Renal cortical epithelial cell (primary cell): ENCODE data around the gene GNAZ. TPM values are rescaled to one million over a fixed set of nuclear protein-coding genes. Genes with fewer than 3 reads are reported as not detected.
A peak's percentile ranks its signal among the peaks of the same experiment; 100 is the strongest.

Experiments
- DNase-seq: peaks from one replicate; pipeline ENCODE4 v3.0.0-alpha.2; 2011; ENCODE audit warnings: low read depth
- total RNA-seq: library from RNA; depleted of rRNA; stranded (reverse); fragments of >200 nt; gene quantifications from 2 replicates; pipeline ENCODE4 v1.2.3, GENCODE V29; 2014

GNAZ gene
- total RNA-seq, 1 donor from 2014 or later, result 2.0 TPM

DNA sequence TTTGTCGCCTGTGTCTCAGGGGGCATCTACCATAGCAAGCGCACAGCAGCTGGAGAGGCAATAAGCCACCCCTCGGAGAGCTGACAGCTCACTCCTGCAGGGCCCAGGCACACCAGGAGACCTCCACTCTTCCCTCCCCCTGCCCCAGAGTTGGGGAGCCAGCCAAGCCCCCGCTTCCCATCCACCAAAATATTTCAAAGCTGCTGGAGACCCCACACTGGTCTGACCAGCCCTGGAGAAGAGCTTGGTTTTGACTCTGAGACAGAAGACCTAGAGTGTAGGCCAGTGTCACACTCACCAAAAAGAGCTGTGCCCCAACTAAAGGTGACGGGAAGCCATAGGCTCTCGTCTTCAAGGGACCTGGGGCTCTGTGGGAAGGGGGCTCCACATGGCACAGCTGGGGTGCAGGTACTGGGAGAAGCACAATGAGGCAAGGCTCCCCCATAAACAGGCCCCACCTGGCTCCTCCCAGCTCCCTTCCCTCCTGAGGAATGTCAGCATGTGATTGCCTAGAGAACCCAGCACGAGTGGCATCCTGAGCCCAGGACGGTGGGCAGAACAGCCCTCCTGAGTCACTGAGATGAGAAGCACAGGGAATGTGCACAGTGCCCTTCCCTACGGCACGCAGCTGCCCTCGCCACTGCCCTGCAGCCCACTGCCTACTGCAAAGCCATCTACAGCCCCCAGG, 5.8 kb upstream of the GNAZ start:
- no peak for DNase-seq

DNA sequence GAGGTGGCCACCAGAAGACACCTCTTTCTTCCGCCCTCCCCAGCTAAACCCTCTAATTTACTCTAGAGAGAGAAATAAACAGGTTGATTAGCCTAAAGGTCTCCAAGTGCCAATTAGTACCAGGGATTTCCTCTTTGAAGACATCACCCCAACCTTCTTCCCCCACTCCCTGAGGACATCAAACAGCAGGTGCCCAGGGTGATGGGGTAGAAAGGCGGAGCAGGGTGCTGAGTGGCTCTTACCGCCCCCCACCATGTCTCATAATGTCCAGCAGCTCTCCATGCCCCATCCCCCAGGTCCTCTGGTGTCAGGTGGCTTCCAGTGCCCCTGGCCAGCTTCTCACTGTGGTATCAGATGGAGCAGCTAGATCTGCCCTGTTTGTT, 5.3 kb upstream of the GNAZ start:
- DNase-seq, result no peak

DNA sequence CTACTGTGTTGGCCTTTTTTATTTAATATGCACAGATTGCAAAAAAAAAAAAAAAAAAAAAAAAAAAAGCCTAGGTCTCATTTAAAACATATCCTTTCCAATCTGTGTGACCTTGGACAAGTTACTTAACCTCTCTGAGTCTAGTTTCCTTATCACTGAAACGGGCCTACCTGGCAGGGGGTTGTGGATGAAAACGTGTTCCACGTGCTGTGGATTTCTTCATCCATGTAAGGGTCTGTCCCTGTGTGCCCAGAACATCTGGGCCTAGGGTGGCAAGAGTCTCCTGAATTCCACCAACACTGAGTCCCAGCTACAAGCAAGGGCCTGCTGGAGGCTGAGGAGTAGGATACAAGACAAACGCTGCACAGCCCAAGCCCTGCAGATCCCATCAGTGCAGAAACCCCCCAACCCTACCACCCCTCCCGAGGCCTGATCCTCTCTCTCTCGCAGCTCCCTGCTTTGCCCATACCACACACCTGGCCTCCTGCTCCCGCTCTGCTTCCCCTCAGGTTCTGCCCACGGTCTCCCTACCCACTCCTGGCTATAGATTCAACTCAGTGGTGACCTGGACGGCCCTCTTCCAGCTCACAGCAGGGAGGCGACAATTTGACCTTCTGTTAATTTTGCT, 4.7 kb upstream of the GNAZ start:
- no peak for DNase-seq

DNA sequence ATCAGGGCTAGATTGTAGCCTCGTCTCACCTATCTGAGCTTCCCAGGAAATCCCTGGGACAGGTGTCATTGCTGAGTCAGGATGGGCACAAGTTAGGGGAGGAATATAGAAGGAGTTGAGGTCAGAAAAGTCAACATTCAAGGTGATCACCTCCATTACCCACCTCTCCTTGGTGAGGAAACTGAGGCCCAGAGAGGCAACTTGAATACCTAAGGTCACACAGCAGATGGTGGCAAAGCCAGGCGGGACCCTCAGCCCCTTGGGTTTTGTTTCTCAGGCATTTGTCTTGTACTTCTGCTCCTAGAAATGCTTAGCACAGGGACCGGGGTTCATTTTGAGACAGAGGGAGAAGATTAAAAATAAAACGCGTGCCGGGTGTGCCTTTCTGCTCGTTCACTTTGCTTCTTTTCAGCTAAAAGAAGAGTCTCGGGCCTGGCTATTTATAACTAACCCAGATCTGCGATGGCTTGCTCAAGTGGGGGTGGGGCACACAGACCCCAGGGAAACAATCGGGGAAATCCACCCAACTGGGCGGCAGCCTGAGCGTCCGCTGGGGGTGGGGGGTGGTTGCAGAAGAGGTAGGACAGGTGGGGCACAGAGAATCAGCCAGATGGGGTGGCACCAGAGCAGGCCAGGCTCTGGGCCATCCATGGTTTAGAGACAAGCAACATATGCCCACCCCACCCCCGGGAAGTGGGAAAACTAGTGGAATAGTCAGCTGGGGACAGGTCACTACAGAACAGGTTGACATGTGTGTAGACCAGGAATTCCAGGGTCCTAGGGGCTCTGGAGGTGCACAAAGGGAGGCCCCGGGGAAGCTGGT, 3.9 kb upstream of the GNAZ start:
- no peak for DNase-seq

DNA sequence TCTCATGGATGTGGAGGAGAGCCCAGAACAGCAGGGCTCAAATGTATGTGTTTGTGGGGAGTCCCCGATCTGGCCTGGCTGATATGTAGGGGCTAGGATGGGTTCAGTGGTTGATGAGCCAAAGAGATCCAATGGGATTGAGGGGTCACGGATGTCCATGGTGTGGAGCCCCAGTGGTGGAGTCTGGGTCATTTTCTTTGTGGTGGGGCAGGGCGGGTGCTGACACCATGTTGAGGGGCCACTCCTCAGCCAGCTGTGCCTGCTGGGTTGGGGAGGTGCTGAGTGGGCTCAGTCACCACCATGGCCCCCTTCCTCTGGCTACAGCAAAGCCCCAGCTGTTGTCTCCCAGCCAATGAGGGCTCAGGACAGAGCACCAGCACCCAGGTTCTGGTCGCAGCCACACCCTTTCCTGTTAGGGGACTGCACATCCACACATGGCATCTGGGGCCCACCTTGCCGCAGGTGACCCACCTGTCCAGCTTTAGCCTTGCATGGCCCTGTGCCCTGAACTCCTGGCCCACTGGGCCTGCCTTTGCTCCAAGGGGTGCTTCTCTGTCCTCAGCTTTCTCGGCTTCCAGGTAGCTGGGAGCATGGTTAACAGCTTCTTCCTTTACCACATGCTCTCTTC, 3.2 kb upstream of the GNAZ start:
- DNase-seq, result no peak

DNA sequence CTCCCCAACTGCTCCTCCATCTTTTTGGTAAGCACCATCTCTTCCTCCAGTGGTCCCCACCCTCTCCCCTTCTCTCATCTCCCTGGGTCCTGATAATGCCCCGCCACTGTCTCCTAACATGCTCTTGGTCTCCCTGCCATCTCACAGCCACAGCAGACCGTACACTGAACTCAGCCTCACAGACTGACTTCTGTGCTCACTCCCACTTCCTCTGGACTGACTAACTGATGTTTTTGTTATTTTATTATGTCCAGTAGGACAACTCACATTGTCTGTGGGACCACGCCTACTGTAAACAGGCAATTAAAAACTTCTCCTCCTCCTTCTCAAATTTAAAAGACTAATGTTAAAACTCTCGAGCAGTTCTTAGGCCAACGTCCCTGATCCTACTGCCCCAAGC, 2.6 kb upstream of the GNAZ start:
- DNase-seq, result no peak

DNA sequence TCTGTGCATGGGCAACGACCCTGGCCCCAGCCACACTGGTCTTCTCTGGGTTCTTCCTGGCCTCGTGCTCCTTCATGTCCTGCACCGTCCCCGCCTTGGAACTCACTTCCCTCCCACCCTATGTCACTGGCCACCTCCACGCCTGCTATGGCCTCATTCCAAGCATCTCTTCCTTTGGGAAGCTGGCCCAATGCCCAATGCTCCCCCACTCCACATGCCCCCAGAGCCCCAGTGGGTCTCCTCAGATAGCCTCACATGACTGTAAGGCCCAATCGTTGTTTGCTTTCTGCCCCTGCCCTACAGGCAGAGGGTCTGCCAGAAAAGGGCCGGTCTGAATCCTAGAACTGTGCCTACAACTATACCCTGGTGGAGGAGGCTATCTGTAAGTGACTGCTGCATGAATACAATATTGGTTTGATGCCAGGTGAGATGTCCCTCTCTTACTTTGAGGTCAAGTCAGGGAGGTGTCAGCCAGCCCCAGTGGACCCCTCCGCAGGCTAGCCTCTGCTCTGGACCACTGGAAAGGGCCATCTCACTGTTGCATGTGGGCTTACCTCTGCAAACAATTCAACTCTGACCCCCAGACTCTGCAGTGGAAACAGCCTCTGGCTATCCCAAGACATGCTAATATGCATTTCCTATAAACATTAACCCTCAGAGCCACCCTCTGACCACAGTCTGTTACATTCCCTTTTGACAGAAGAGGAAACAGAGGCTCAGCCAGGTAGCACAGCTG, 2.1 kb upstream of the GNAZ start:
- peak; percentile 18 for DNase-seq

DNA sequence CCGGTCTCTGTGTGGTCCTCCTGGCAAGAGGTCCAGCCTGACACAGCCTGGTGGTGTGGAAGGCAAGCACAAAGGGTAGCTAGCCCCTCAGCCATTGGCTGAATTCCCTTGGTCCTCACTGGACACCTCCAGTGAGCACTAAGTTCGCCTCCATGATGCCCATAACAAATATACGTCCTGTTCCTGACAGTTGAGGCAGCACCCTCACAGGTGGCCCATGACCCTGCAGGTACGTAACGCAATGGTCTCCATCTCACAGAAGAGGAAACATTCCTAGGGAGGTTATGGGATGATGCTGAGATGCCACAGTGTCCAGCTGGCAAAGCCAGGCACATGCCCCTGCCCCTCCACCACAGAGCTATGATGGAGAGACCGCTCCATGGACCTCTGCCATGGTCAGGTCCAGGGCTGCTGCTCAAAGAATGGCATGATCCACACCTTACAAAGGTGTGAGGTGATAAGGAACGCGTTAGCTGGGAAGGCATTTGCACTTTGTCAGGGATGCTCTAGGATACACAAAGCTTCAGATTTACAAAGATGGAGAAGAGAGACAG, 1.4 kb upstream of the GNAZ start:
- DNase-seq, result no peak

DNA sequence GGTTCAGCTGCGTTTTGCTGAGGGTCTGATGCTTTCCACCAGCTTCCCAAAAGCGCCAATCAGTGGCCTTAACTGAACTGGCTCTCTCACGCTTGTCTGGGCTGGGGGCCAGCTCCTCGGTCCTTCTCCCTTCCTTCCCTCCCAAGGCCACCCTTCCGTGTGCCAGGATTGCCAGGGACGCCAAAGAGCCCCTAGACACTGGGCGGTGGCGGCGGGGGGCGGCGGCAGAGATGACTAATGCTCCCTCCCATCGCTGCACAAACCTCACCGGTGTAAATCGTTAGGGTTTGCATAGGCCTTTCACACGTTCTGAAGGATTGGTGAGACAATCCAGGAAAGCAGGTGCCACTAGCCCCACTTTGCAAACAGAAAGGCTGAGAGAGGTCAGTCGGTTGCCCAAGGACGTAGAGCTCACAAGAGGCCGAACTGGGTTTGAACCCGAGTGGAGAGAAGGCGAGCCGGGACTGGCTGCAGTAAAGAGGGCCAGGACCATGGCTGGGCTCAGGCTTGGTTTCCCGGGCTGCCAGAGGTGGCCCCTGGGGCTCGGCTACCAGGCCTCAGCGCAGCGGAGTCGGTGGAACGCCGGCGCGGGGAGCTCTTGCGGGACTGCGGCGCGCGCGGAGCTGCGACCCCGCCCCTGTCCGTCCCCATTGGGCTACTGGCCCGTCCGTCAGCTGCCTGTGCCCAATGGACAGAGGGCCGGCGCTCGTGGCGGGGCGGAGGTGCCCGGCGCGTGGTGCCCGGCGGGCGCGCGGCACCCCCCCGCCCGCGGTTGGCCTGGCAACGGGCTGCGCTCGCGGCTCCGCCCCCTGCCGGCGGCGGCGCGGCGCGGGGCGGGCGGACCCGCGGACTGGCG, 589 bp upstream of the GNAZ start:
- DNase-seq, result peak; percentile 33

DNA sequence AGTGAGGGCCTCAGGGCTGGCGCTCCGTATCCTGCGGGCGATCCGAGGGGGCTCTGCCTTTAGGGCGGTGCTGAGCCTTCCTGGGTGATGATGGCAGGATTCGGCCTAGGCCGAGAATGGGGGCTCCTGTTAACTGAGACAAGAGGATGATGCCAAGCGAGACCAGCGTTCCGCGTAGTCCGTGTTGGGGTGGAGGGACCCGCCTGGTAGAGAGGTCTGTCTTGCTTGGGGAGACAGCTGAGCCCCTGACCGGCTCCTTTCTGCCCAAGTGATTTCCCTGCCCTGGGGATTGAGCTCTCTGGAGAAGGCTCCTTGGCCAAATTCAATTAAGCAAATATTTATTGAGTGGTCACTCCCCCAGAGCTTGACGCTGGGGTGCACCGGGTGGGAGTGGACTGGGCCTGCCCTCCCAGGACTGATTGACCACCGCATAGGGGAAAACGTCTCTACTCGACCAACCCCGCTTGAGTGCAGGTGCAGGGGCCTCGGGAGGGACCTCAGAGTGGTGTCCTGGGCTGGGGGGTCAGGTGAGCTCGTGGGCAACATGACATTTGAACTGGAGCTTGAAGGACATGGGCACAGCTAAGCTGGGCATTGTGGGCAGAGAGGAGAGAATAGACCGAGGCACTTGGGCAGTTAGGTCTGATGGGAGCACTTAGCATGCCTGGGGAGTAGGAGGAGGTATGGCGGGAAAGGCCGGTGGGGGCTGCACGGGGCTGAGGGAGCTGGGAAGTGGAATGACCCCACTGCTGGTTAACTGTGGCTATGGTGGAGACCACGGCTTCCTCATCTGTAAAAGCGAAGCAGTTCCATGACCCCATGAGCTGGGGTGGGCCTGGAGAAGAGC, 1.1 kb downstream of the GNAZ start:
- no peak for DNase-seq

DNA sequence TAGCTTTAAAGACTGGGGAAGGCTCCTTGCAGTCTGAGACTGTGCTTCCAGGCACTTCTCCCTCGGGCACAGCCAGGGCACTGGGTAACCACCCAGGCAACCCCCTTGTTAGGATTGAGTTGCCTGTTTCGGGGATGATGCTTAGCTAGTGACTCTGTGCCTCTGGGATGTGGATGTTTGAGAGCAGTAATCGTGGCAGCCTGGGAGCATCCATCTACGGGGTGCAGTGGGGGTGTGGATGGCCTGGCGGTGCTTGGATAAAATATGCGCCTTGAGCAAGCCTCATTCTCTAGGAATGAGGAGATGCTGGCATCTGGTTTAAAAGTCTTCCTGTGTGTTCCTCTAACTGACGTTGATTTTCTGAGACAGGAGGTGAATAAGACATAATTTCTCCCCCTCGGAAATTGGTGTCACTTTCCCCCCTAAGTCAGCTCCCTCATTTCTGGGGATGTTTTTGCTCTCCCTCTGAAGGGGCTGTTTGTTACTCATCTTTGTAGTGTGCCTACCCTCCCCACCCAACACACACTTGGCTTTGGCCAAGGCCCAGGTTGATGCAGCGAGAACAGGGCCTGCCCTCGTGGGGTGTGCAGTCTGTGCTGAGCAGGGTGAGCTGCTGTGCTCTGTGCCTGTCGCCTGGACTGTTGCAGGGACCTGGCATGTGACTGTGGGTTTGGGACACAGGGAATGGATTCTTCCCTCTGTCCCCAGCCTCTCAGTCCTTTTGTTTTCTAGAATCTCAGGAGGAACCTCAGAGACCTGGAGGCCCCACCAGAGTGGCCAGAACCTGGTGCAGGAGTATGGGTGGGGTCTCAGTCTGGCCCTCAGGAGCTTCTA, 2.0 kb downstream of the GNAZ start:
- no peak for DNase-seq

DNA sequence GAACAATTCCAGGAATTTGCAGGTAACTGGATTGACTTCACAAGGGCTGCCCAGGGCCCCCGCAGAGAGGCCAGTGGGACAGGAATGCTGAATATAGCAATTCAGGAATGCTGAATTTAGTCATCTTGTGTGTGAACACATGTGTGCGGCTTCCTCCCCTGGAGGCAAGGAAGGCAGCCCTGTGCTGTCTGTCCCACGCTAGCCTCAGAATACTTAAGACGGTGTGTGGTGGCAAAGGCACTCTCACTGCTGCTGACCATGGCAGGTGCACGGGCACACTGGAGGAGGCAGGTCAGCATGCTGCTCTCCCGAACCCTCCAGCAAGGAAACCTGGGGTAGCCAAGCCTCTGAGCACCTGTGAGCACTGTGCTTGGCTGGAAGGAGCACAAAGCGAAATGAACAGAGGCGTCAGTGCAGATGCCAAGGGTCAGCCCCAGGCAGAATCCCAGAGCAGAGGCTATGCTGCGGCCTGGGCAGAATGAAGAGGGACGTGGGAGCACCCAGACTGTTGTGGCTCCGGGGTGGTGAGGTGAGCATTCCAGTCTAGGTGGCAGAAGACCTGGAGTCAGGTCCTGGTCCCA, 2.7 kb downstream of the GNAZ start:
- DNase-seq, result peak; percentile 29

DNA sequence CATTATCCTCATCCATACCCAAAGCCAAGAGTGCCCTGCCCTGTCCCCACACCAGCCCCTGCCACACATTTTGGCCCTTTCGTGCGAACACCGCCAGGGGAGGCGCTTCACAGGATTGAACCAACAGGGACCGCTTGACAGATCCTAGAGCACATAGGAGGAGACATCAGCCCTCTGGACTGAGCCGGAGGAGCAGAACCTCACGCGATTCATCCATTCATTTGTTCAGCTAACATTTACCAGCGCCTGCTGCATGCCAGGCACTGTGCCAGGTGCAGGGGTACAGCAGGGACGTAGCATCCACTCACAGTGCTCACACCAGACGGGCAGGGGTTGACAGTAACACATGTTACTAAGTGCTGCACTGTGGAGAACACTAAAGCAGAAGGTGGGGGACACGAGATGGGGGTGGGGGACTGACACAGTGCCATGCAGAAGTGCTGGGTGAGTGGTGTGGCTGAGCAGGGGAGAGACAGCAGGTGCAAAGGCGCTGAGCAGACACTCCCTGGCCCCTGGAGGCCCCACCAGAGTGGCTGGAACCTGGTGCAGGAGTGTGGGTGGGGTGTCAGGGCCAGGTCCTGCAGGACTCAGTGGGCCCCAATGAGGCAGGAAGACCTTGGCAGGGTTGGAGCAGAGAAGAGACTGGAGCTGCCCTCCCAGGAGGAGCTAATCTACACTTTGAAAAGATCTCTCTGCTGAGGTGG, 3.4 kb downstream of the GNAZ start:
- DNase-seq, result no peak

DNA sequence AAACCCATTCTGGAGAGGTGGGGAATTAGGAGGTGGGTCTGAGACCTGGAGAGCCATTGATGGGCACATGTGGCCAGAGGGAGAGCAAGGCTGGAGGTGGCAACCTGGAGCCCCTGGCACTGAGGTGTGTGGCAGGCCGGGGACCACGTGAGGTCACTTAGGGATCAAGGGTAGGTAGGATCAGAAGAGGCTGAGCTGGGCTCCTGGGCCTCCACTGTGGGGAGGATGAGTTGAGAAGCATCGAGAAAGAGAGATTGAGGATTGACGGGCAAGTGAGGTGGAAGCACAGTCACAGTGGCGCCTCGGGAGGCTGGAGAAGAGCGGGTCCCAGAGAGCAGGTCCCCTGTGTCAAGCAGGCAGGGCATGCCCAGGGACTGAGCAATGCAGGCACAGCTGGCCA, 4.1 kb downstream of the GNAZ start:
- no peak for DNase-seq

DNA sequence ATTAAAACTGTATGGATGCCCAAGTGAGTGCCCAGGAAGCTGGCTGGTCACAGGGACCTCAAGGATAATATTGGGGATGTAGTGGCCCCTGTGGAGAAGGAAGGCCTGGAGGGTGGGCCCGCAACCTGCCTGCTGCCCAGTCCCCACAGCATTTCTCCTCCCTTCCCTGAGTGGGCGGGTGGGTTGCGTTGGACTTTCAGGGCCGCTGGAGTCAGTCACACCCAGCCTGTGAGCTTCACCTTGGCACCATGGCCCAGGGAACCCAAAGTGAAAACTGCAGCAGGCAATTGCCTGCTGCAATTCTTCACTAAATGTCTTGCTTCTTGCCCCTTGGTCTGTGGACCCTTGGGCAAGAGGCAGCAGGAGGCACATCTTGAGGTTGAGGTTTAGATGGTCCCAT, 4.7 kb downstream of the GNAZ start:
- no peak for DNase-seq

DNA sequence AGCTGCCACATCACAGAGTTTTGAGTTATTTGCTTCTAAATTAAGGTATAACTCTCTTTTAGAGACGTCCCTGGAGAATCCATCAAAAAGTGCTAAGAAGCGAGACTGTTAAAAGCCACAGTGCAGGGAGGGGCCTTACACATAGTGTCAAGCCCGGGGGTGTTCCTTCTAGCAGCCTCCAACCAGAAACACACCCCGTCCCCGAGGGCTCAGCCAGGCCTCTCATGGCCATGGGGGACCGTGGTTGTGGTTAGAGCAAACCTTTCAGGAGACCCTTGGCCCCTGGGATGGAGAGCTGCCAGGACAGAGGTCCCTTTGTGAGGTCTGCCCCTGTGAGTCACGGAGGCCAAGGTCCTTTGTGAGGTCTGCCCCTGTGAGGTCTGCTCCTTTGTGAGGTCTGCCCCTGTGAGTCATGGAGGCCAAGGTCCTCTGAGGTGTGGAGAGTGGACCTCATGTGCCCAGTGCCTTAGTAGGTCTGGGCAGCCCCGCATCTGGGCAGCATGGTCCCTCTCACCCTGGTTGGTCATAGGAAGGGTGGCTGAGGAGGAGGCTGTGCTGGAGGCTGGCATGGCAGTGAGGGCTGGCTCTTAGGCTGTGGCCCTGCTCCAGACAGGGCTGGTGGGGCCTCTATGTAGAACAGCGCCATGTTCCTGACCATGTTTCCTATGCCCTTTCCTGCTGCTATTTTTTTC, 5.4 kb downstream of the GNAZ start:
- peak; percentile 36 for DNase-seq
